Peyer's patch (tissue), 4 donors: ENCODE data around the gene TMEM170B. TPM values are rescaled to one million over a fixed set of nuclear protein-coding genes. Genes with fewer than 3 reads are reported as not detected.

Experiments
- DNase-seq, 3 donors: peaks; one replicate each; pipeline ENCODE4 v3.0.0-alpha.2; 2017 to 2019
- H3K27ac ChIP-seq, 4 donors: fragments of 200-600 bp; sonication (generic); one replicate each; pipeline ENCODE4 v1.5.1; 2016 to 2019
- H3K27me3 ChIP-seq, 2 donors: fragments of 200-600 bp; sonication (generic); one replicate each; pipeline ENCODE4 v1.5.1; 2019
- H3K36me3 ChIP-seq, 3 donors: fragments of 200-600 bp; sonication (generic); one replicate each; pipeline ENCODE4 v1.5.1; 2016 to 2019
- H3K4me1 ChIP-seq, 4 donors: fragments of 200-600 bp; sonication (generic); one replicate each; pipeline ENCODE4 v1.5.1; 2016 to 2019
- H3K4me3 ChIP-seq, 4 donors: fragments of 200-600 bp; sonication (generic); 1 replicate in 3 of 4; 2 replicates in 1 of 4; pipeline ENCODE4 v1.5.1; 2016 to 2019; ENCODE audit warnings: mild to moderate bottlenecking in 1 of 4
- H3K9me3 ChIP-seq, 4 donors: fragments of 200-600 bp; sonication (generic); one replicate each; pipeline ENCODE4 v1.5.1; 2016 to 2019; ENCODE audit warnings: mild to moderate bottlenecking in 1 of 4
- CTCF ChIP-seq, 6 experiments: fragments of 450-650 bp in 4 of 6; fragments of 200-600 bp in 2 of 6; sonication (generic) in 1 of 6; IDR thresholded peaks; one replicate each; pipeline ENCODE4 v1.5.1; 2017 to 2019; ENCODE audit warnings: antibody characterized with exemption in 6 of 6, mild to moderate bottlenecking in 3 of 6, moderate library complexity in 1 of 6
- POLR2A ChIP-seq, 2 donors: fragments of 450-650 bp; IDR thresholded peaks; one replicate each; pipeline ENCODE4 v1.5.1; 2017; ENCODE audit warnings: antibody characterized with exemption in 2 of 2, mild to moderate bottlenecking in 2 of 2, moderate library complexity in 2 of 2
- small RNA-seq, 2 donors: library from RNA; depleted of rRNA; stranded (forward); fragments of <200 nt; gene quantifications; one replicate each; pipeline ENCODE3, GENCODE V24; 2016
- total RNA-seq, 4 donors: library from RNA; depleted of rRNA; stranded (reverse); fragments of >200 nt; gene quantifications; one replicate each; pipeline ENCODE4 v1.1.0, GENCODE V29; 2016

Gene TMEM170B
- total RNA-seq, 4 donors from 2014 or later, result 0.35 to 1.7 (median 0.96) TPM

DNA sequence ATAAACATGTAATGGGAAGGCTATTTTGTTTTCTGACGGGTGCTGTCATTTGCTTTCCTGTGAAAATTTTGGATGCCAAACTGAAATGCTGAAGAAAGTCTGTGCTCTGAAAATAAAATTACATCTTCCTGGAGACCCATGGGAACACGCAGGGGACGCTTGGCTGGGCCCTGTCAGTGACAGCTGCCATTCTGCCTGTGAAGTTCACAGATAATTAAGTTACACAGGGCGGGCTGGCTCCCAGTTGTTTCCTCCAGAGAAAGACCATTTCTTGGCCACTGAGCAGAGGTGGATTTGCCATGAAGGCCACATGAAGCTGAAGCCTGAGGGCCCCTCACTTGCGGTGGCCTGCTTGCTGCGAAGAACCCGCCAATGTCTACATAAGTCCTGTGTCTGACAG, 93.5 kb downstream of the TMEM170B start:
- no peaks in the 10 kb centered on the region for H3K9me3 ChIP-seq
- H3K36me3 ChIP-seq, result no peaks in the 10 kb centered on the region
- no peaks in the 10 kb centered on the region for H3K4me1 ChIP-seq
- no peak overlapping the region for H3K27ac ChIP-seq
- H3K27me3 ChIP-seq, result no peaks in the 10 kb centered on the region
- no peak overlapping the region for H3K4me3 ChIP-seq
- no peak for DNase-seq
- no peak for TF ChIP-seq POLR2A (IDR thresholded peaks at IDR 0.05)
- TF ChIP-seq CTCF (IDR thresholded peaks at IDR 0.05), result no peak

DNA sequence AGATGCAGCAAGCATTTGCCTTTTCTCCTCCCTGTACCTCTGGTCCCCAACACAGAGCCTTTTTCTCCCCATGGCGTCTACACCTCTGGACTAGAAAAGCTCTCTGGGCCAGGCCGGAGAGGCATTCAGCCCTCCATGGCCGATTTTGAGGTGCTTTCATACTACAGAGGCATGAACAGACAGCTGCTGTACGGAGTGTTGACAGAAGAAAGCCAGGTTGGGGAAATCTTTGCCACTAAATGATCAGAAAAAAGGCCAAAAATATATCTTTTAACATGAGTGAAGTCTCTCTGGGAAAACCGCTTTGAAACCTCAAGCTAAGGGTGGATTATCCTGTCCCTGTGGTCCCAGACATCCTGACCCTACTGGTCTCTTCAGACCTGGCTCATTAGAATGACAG, 94.0 kb downstream of the TMEM170B start:
- H3K4me1 ChIP-seq, result no peaks in the 10 kb centered on the region
- no peak overlapping the region for H3K4me3 ChIP-seq
- no peak overlapping the region for H3K27ac ChIP-seq
- no peaks in the 10 kb centered on the region for H3K36me3 ChIP-seq
- TF ChIP-seq CTCF (IDR thresholded peaks at IDR 0.05) (no peak), POLR2A (IDR thresholded peaks at IDR 0.05) (no peak)
- no peaks in the 10 kb centered on the region for H3K9me3 ChIP-seq
- no peak for DNase-seq
- H3K27me3 ChIP-seq, result no peaks in the 10 kb centered on the region

- H3K27me3 ChIP-seq, result no peaks in the 10 kb centered on the region
- H3K27ac ChIP-seq, result no peak overlapping the region
- no peak overlapping the region for H3K4me3 ChIP-seq
- H3K9me3 ChIP-seq, result no peaks in the 10 kb centered on the region
- no peaks in the 10 kb centered on the region for H3K36me3 ChIP-seq
- H3K4me1 ChIP-seq, result no peaks in the 10 kb centered on the region
- DNase-seq, result peak in 1 of 3 donors; percentile 53
- TF ChIP-seq CTCF (IDR thresholded peaks at IDR 0.05), result no peak
These were observed 94.7 kb downstream of the TMEM170B start for GRCh38 chr6:11632231-11632630.

DNA sequence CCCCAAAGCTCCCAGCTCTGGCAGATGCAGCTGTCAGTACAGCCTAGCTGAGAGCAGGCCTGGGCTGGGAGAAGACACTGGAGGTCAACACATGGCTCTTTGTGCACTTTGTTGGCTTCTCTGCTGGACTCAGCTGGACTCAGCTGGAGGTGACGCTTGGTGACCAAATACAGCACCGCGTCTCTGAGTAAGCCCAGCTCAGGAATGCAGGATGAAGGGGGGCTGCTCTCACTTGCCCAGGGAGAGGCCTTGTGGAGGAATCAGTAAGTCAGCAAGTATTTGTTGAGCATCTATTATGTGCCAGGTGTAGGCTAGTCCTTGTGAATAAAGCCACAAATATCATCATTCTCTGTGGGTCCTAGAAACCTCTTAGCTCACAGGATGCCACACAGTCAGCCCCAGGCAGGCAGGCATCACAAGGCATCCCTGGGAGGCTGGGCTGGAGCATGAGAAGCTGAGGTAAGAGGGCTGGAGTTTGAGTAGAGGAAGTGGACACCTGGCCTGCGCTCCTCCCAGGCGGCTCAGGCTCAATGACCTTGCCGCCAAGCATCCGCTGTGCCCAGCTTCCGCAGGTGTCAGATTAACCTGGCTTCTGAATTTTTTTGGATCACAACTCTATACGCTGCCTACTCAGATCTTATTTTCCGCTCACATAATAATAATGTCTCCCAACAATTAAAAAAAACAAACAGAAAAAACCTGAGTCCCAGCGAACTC, 95.4 kb downstream of the TMEM170B start:
- Histone ChIP-seq H3K36me3 (no peaks in the 10 kb centered on the region), H3K4me1 (no peaks in the 10 kb centered on the region), H3K9me3 (no peaks in the 10 kb centered on the region), H3K4me3 (no peak overlapping the region), H3K27ac (no peak overlapping the region), H3K27me3 (no peaks in the 10 kb centered on the region)
- DNase-seq, result no peak
- TF ChIP-seq POLR2A (IDR thresholded peaks at IDR 0.05) (no peak), CTCF (IDR thresholded peaks at IDR 0.05) (no peak)

Small RNA genes lying within 50 kb of the gene (small RNA-seq; reads per million reads assigned to genes)
- 0 reads per million in 2 donors for gene RNU1-64P

Other genes with a start within 250 kb of the TMEM170B start
- 100 to 1,000 TPM in 3 of 4 donors, 10 to 100 TPM in 1; 33.8 to 187 (median 133) TPM for gene ADTRP, start 241.1 kb downstream of the TMEM170B start, total RNA-seq